ENCODE data around the gene CFAP97. TPM values are rescaled to one million over a fixed set of nuclear protein-coding genes. Genes with fewer than 3 reads are reported as not detected.

CFAP97 gene
- total RNA-seq, 1 donor from 2014 or later = 54.0 TPM

DNA sequence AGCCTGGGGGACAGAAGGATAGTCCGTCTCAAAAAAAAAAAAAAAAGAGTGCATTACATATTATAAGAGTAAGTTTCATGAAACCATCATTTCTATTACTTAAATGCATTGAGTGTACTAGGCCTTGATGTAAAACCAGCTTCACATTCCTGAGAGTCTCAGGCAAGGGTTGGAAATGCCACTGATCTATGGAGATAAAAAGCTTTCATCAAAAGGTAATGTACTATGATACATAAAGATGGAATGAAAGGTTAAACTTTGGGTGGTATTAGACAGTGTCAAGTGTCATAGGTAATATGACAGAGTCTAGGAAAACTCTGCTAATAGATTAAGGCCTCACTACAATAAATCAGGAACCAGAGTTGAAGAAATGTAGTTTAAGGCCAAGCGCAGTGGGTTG is 7.4 kb downstream of the CFAP97 start:
- H3K27ac Mint-ChIP-seq (ENCODE audit: unreplicated experiment) = no peak overlapping the region
- no peak for DNase-seq (ENCODE audit: extremely low spot score, unreplicated experiment)
- H3K36me3 Mint-ChIP-seq (ENCODE audit: unreplicated experiment) = peaks cover 3% of the 10 kb centered on the region
- TF ChIP-seq, protein P1, sequence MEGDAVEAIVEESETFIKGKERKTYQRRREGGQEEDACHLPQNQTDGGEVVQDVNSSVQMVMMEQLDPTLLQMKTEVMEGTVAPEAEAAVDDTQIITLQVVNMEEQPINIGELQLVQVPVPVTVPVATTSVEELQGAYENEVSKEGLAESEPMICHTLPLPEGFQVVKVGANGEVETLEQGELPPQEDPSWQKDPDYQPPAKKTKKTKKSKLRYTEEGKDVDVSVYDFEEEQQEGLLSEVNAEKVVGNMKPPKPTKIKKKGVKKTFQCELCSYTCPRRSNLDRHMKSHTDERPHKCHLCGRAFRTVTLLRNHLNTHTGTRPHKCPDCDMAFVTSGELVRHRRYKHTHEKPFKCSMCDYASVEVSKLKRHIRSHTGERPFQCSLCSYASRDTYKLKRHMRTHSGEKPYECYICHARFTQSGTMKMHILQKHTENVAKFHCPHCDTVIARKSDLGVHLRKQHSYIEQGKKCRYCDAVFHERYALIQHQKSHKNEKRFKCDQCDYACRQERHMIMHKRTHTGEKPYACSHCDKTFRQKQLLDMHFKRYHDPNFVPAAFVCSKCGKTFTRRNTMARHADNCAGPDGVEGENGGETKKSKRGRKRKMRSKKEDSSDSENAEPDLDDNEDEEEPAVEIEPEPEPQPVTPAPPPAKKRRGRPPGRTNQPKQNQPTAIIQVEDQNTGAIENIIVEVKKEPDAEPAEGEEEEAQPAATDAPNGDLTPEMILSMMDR (IDR thresholded peaks at IDR 0.05) = no peak
- no peaks in the 10 kb centered on the region for H3K9me3 Mint-ChIP-seq (ENCODE audit: unreplicated experiment)
- no peak overlapping the region for H3K4me3 Mint-ChIP-seq (ENCODE audit: unreplicated experiment)
- H3K4me1 Mint-ChIP-seq (ENCODE audit: unreplicated experiment) = peaks cover 15% of the 10 kb centered on the region
- no peaks in the 10 kb centered on the region for H3K27me3 Mint-ChIP-seq (ENCODE audit: unreplicated experiment)

DNA sequence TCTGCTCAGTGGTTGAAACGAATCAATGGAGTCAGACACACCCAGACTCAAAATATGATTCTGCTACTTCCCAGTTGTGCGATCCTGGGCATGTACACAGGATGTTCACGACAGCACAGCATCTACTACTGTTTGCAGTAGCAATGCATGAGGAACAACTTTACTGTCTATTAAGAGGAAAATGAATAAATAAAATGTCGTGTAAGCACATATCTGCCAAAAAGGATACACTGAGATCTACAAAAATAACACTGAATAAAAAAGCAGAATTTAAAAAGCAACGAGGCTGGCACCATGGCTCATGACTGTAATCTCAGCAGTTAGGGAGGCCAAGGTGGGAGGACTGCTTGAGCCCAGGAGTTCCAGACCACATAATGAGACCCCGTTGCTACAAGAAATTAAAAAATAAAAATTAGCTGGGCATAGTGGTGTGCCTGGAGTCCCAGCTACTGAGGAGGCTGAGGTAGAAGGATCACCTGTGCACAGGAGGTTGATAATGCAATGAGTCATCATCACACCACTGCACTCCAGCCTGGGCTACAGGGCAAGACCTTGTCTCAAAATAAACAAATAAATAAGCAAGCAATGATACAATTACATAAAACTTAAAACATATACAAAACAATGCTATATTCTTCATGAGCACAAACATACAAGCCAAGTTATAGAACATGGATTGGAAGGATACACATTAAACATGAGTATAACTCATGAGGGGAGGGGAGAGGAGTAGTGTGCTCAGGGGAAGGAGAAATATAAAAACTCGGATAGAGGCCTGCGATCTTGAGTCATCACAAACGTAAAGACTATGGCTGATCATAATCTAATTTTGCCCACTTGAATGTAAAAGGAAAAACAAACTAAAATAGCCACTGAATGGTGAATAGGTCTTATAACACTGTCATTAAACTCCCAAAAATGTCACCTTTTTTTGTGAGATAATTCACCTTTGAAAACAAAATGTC is 8.6 kb downstream of the CFAP97 start:
- Mint-ChIP-seq H3K4me1 (ENCODE audit: unreplicated experiment) (peaks cover 8% of the 10 kb centered on the region), H3K36me3 (ENCODE audit: unreplicated experiment) (peaks cover 10% of the 10 kb centered on the region), H3K9me3 (ENCODE audit: unreplicated experiment) (no peaks in the 10 kb centered on the region), H3K4me3 (ENCODE audit: unreplicated experiment) (no peak overlapping the region), H3K27me3 (ENCODE audit: unreplicated experiment) (no peaks in the 10 kb centered on the region), H3K27ac (ENCODE audit: unreplicated experiment) (no peak overlapping the region)
- TF ChIP-seq, protein P1 (IDR thresholded peaks at IDR 0.05) = no peak
- DNase-seq (ENCODE audit: extremely low spot score, unreplicated experiment) = no peak

DNA sequence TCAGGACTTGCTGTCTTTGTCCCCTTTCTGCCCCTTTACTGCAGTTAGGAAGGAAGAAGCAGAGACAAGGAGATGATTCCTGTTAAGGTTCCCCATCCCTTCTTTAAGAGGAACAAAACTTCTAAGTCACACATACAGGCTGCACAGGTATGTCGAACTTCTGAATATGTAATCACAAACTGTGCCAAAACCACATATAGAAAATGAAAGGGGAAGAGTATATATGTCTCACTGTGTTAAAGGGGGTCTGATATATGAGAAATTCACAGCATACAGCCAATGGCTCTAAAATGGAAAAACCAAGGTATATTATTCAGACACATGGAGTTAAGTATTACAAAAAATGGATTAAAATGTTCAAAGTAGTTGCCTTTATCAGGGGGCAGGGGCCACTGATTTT is 11.7 kb downstream of the CFAP97 start:
- TF ChIP-seq, protein P1 (IDR thresholded peaks at IDR 0.05) = no peak
- Mint-ChIP-seq H3K4me1 (ENCODE audit: unreplicated experiment) (no peaks in the 10 kb centered on the region), H3K36me3 (ENCODE audit: unreplicated experiment) (peaks cover 20% of the 10 kb centered on the region), H3K27ac (ENCODE audit: unreplicated experiment) (no peak overlapping the region), H3K4me3 (ENCODE audit: unreplicated experiment) (no peak overlapping the region), H3K27me3 (ENCODE audit: unreplicated experiment) (no peaks in the 10 kb centered on the region), H3K9me3 (ENCODE audit: unreplicated experiment) (no peaks in the 10 kb centered on the region)
- no peak for DNase-seq (ENCODE audit: extremely low spot score, unreplicated experiment)

DNA sequence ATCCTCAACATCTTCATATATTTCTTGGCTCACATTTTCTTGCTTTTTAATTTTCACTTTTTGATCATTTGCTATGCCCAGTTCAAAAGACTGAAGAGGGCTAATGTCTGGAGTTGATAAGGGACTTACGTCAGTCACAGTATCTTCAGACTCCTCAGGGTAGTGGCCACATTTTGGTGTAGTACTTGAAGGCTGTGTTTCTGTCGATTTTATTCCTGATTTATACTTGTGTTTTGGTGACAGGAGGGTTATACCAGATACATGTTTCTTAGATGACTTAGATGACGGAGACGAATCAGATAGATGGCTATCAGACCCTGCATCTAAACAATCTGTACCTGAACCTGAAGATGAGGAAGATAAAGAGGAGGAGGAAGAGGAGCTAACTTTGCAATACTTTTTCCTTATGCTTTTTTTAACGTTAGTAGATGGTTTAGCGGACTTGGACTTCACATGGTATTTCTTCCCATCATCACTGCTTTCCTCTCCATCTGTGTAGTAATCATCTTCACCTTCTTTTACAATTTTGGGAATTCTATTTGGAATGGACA is 13.4 kb downstream of the CFAP97 start:
- Mint-ChIP-seq H3K27ac (ENCODE audit: unreplicated experiment) (peak overlapping the region; percentile 7), H3K36me3 (ENCODE audit: unreplicated experiment) (peaks cover 20% of the 10 kb centered on the region), H3K27me3 (ENCODE audit: unreplicated experiment) (no peaks in the 10 kb centered on the region), H3K4me3 (ENCODE audit: unreplicated experiment) (no peak overlapping the region), H3K4me1 (ENCODE audit: unreplicated experiment) (no peaks in the 10 kb centered on the region), H3K9me3 (ENCODE audit: unreplicated experiment) (no peaks in the 10 kb centered on the region)
- TF ChIP-seq, protein P1 (IDR thresholded peaks at IDR 0.05) = no peak
- DNase-seq (ENCODE audit: extremely low spot score, unreplicated experiment) = no peak

DNA sequence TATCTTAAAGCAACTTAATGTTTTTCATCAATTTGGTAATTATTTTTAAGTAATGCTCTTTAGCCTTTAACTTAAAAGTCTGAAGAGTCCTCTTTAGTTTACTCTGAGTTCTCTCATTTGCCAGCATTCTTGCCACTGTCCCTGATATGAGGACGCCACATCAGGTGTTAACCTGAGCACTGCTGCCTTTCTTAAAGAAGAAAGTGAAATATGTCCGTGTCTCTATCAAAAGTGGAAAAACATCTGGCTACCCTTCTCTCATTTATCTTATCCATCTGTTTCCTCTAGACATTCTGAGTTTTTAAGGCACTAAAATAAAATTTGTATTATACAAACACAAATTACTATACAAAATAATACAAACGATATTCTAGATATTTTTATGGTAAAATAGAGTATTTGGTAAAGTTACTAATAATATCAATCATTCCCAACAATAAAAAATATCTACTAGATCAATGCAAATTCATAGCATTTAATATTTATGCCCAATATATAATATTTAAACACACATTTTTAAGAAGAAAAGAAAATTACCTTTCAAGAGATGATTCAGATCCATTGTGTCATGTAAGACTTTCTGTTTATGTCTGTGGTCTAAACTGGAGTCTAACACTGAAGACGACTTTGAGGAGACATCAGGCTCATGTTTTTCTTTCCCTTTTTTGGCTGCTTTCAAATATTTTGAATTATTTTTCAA is 14.0 kb downstream of the CFAP97 start:
- no peaks in the 10 kb centered on the region for H3K27me3 Mint-ChIP-seq (ENCODE audit: unreplicated experiment)
- no peaks in the 10 kb centered on the region for H3K4me1 Mint-ChIP-seq (ENCODE audit: unreplicated experiment)
- no peaks in the 10 kb centered on the region for H3K9me3 Mint-ChIP-seq (ENCODE audit: unreplicated experiment)
- no peak overlapping the region for H3K27ac Mint-ChIP-seq (ENCODE audit: unreplicated experiment)
- H3K4me3 Mint-ChIP-seq (ENCODE audit: unreplicated experiment) = no peak overlapping the region
- DNase-seq (ENCODE audit: extremely low spot score, unreplicated experiment) = no peak
- TF ChIP-seq, protein P1 (IDR thresholded peaks at IDR 0.05) = no peak
- peaks cover 20% of the 10 kb centered on the region for H3K36me3 Mint-ChIP-seq (ENCODE audit: unreplicated experiment)

Measured in osteocyte (in vitro differentiated cells).